SK-N-SH (cell line): ENCODE results near the gene CALCOCO2. TPM values are rescaled to one million over a fixed set of nuclear protein-coding genes. Genes with fewer than 3 reads are reported as not detected.

Experiments
- CTCF ChIA-PET: fragments of 300-600, 350-600 bp; formaldehyde crosslinking; extraction: SDS; loops from one replicate; lab custom pipeline; 2021; lab: Yijun Ruan, JAX
- POLR2A ChIA-PET: fragments of 350-600 bp; sonication (Branson Sonifier 250); formaldehyde crosslinking; extraction: SDS; loops from one replicate; lab custom pipeline; 2020; ENCODE audit warnings: antibody characterized with exemption, inconsistent platforms; lab: Yijun Ruan, JAX
- DNase-seq: peaks from one replicate; pipeline ENCODE4 v3.0.0; 2012
- H2AFZ ChIP-seq: fragments of 200-600 bp; sonication (generic); 2 replicates; pipeline ENCODE4 v1.8.1; 2016; ENCODE audit warnings: antibody characterized with exemption, mild to moderate bottlenecking, low read depth
- H3F3A ChIP-seq: fragments of 200-600 bp; sonication (generic); replicated peaks from 2 replicates; pipeline ENCODE3; 2016; ENCODE audit warnings: antibody characterized with exemption, mild to moderate bottlenecking; ENCODE audit not compliant: insufficient read depth
- H3K27ac ChIP-seq, 2 experiments: fragments of 200-500 bp in 1 of 2; fragments of 200-600 bp in 1 of 2; sonication (Bioruptor generic) in 1 of 2; sonication (generic), shearing (Covaris generic) in 1 of 2; 2 replicates each; pipeline versions ENCODE4 v1.5.1 to v1.6.1; 2014 to 2016; ENCODE audit warnings: low read depth in 2 of 2, inconsistent platforms in 1 of 2, low read length in 1 of 2, mild to moderate bottlenecking in 1 of 2, mixed read lengths in 1 of 2
- H3K27me3 ChIP-seq: fragments of 200-600 bp; sonication (generic), shearing (Covaris generic); 2 replicates; pipeline ENCODE4 v1.6.1; 2016; ENCODE audit warnings: mixed run types; ENCODE audit not compliant: insufficient read depth
- H3K36me3 ChIP-seq, 2 experiments: fragments of 200-500 bp in 1 of 2; fragments of 200-600 bp in 1 of 2; sonication (Bioruptor generic) in 1 of 2; sonication (generic) in 1 of 2; replicated peaks in 1 of 2; 2 replicates each; pipeline versions ENCODE3 to v1.5.1; 2014 to 2016; ENCODE audit warnings: low read length in 1 of 2, mild to moderate bottlenecking in 1 of 2; ENCODE audit not compliant: insufficient read depth in 2 of 2, control insufficient read depth in 1 of 2
- H3K4me1 ChIP-seq, 2 experiments: fragments of 200-500 bp in 1 of 2; fragments of 200-600 bp in 1 of 2; sonication (Bioruptor generic) in 1 of 2; sonication (generic), shearing (Covaris generic) in 1 of 2; 2 replicates each; pipeline versions ENCODE4 v1.5.1 to v1.6.1; 2014 to 2016; ENCODE audit warnings: low read depth in 1 of 2, low read length in 1 of 2, mixed run types in 1 of 2; ENCODE audit not compliant: insufficient read depth in 2 of 2, control insufficient read depth in 1 of 2
- H3K4me2 ChIP-seq: fragments of 200-600 bp; sonication (generic), shearing (Covaris generic); 2 replicates; pipeline ENCODE4 v1.6.1; 2017; ENCODE audit warnings: mixed run types
- H3K4me3 ChIP-seq, 2 experiments: fragments of 200-500 bp in 1 of 2; fragments of 200-600 bp in 1 of 2; sonication (Bioruptor generic) in 1 of 2; sonication (generic), shearing (Covaris generic) in 1 of 2; 2 replicates each; pipeline versions ENCODE4 v1.5.1 to v1.8.1; 2014 to 2016; ENCODE audit warnings: low read depth in 2 of 2, inconsistent platforms in 1 of 2, low read length in 1 of 2, mild to moderate bottlenecking in 1 of 2, mixed read lengths in 1 of 2, moderate library complexity in 1 of 2
- H3K79me2 ChIP-seq: fragments of 200-600 bp; sonication (generic); 2 replicates; pipeline ENCODE4 v1.8.1; 2017; ENCODE audit warnings: mild to moderate bottlenecking; ENCODE audit not compliant: insufficient read depth
- H3K9ac ChIP-seq: fragments of 200-600 bp; sonication (generic); 2 replicates; pipeline ENCODE4 v1.6.1; 2017; ENCODE audit warnings: mixed run types
- H3K9me2 ChIP-seq: fragments of 200-600 bp; sonication (generic); 2 replicates; pipeline ENCODE4 v1.6.1; 2017; ENCODE audit warnings: mixed run types
- H3K9me3 ChIP-seq: fragments of 200-600 bp; sonication (generic); 2 replicates; pipeline ENCODE4 v1.6.1; 2017; ENCODE audit warnings: mixed run types, mild to moderate bottlenecking, moderate library complexity
- H4K20me1 ChIP-seq: fragments of 200-600 bp; sonication (generic); 2 replicates; pipeline ENCODE4 v1.6.1; 2017; ENCODE audit warnings: mild to moderate bottlenecking, mixed run types; ENCODE audit not compliant: insufficient read depth
- CHD2 ChIP-seq: fragments of 150-350 bp; IDR thresholded peaks from 2 replicates; pipeline ENCODE4 v1.6.1; 2018; ENCODE audit warnings: low read length; ENCODE audit not compliant: partially characterized antibody
- CTCF ChIP-seq: fragments of 200-600 bp; sonication (generic); IDR thresholded peaks from 2 replicates; pipeline ENCODE4 v1.6.1; 2017; ENCODE audit warnings: antibody characterized with exemption, mild to moderate bottlenecking, moderate library complexity
- ELF1 ChIP-seq: IDR thresholded peaks from 2 replicates; pipeline ENCODE4 v1.4.0; 2012
- EP300 ChIP-seq, 2 experiments: IDR thresholded peaks; 2 replicates each; pipeline versions ENCODE4 v1.4.0 to v1.6.1; 2012; ENCODE audit warnings: borderline replicate concordance in 1 of 2, low read depth in 1 of 2, low read length in 1 of 2
- FOXJ3 ChIP-seq: sonication (generic); formaldehyde crosslinking; IDR thresholded peaks from 2 replicates; pipeline ENCODE4 v1.5.1; 2020; ENCODE audit warnings: mild to moderate bottlenecking, missing genetic modification reagents
- FOXM1 ChIP-seq: IDR thresholded peaks from 2 replicates; pipeline ENCODE4 v1.4.0; 2012; ENCODE audit warnings: low read depth, mild to moderate bottlenecking
- GATA2 ChIP-seq: sonication (generic); formaldehyde crosslinking; IDR thresholded peaks from 2 replicates; pipeline ENCODE4 v1.5.0; 2020; ENCODE audit warnings: mild to moderate bottlenecking, missing genetic modification reagents
- IRF3 ChIP-seq: fragments of 150-350 bp; IDR thresholded peaks from 2 replicates; pipeline ENCODE4 v1.6.1; 2016; ENCODE audit warnings: mild to moderate bottlenecking, low read depth, low read length
- MAX ChIP-seq: IDR thresholded peaks from 2 replicates; pipeline ENCODE4 v1.4.0; 2012; ENCODE audit warnings: low read depth
- MXI1 ChIP-seq: IDR thresholded peaks from 2 replicates; pipeline ENCODE4 v1.6.1; 2012; ENCODE audit warnings: mild to moderate bottlenecking, low read depth, low read length, improper control_type of control experiment
- NRF1 ChIP-seq: IDR thresholded peaks from 2 replicates; pipeline ENCODE4 v1.6.1; 2012; ENCODE audit warnings: low read depth, mild to moderate bottlenecking, low read length
- SIN3A ChIP-seq: IDR thresholded peaks from 2 replicates; pipeline ENCODE4 v1.6.1; 2012; ENCODE audit warnings: low read depth, mild to moderate bottlenecking, low read length, moderate library complexity, borderline replicate concordance
- TEAD4 ChIP-seq: IDR thresholded peaks from 2 replicates; pipeline ENCODE4 v1.4.0; 2012; ENCODE audit warnings: mild to moderate bottlenecking, borderline replicate concordance; ENCODE audit not compliant: insufficient read depth
- WGBS: methylation state at CpG from one replicate; pipeline ENCODE4 v1.1.6; 2017; ENCODE audit warnings: low lambda C conversion rate; 5-methylcytosine and 5-hydroxymethylcytosine counted together
- polyA plus RNA-seq, 3 experiments: library from polyadenylated mRNA; depleted of rRNA; stranded (reverse); fragments of >200 nt; gene quantifications; 2 replicates each; pipeline ENCODE4 v1.2.3, GENCODE V29; 2012

Gene CALCOCO2
- polyA plus RNA-seq, 1 of the 3 experiments (the other 2 are of a cell fraction): 49.9 TPM

- no peaks in the 10 kb centered on the region for H3K9me3 ChIP-seq
- POLR2A ChIA-PET: no interaction called here
- no peak overlapping the region for H3K4me2 ChIP-seq
- no peak overlapping the region for H3K27ac ChIP-seq
- H3K9ac ChIP-seq: no peak overlapping the region
- no peak for DNase-seq
- H3F3A ChIP-seq: peaks cover 10% of the 10 kb centered on the region
- H4K20me1 ChIP-seq: no peaks in the 10 kb centered on the region
- H3K4me1 ChIP-seq: no peaks in the 10 kb centered on the region
- H3K27me3 ChIP-seq: no peaks in the 10 kb centered on the region
- WGBS: 86% methylated on average over 3 of the region's 3 CpGs
- H3K79me2 ChIP-seq: no peaks in the 10 kb centered on the region
- H2AFZ ChIP-seq: no peak overlapping the region
- CTCF ChIA-PET: interaction anchor here (1.4 to 1.6 kb wide), 2 partner anchors 23 to 41 kb away, joined by 3 to 5 read pairs; no protein-coding TSS in a partner anchor
- no peak for TF ChIP-seq EP300 (IDR thresholded peaks at IDR 0.05; ENCODE audit: borderline replicate concordance in 1 of 2, low read depth in 1 of 2, low read length in 1 of 2)
- no peak for TF ChIP-seq FOXM1
- no peak for TF ChIP-seq IRF3
- TF ChIP-seq MXI1: no peak
- no peak for TF ChIP-seq CHD2
- no peak for TF ChIP-seq GATA2
- TF ChIP-seq SIN3A: no peak
- no peaks in the 10 kb centered on the region for H3K9me2 ChIP-seq
- no peak overlapping the region for H3K4me3 ChIP-seq
- H3K36me3 ChIP-seq: peaks cover 52 to 74% of the 10 kb centered on the region in 2 experiments
Observed at GRCh38 chr17:48856122-48856821, 25.4 kb downstream of the CALCOCO2 start.

GRCh38 chr17:48860034-48860433, 29.2 kb downstream of the CALCOCO2 start:
- DNase-seq: no peak
- no peak for TF ChIP-seq NRF1
- peak; percentile 46 for TF ChIP-seq CTCF
- no peak for TF ChIP-seq TEAD4
- no peak for TF ChIP-seq MAX
- TF ChIP-seq FOXJ3 (CRISPR knock-in tag): no peak
- no peak for TF ChIP-seq ELF1
- WGBS: 97% methylated on average over 3 of the region's 3 CpGs
- no peaks in the 10 kb centered on the region for H3K27me3 ChIP-seq
- H3F3A ChIP-seq: peaks cover 4% of the 10 kb centered on the region
- H3K79me2 ChIP-seq: no peaks in the 10 kb centered on the region
- ChIA-PET POLR2A (no interaction called here), CTCF (interaction anchor here (0.8 to 32.7 kb wide), 9 partner anchors 9 to 136 kb away, joined by 3 to 1196 read pairs (median 4); partner anchors contain the start of gene TTLL6)
- H3K4me3 ChIP-seq: no peak overlapping the region
- H2AFZ ChIP-seq: no peak overlapping the region
- H3K9me2 ChIP-seq: no peaks in the 10 kb centered on the region
- no peak overlapping the region for H3K9ac ChIP-seq
- H3K9me3 ChIP-seq: no peaks in the 10 kb centered on the region
- H3K27ac ChIP-seq: no peak overlapping the region
- no peak overlapping the region for H3K4me2 ChIP-seq
- H4K20me1 ChIP-seq: no peaks in the 10 kb centered on the region
- peaks cover 52 to 54% of the 10 kb centered on the region in 2 experiments for H3K36me3 ChIP-seq
- H3K4me1 ChIP-seq: no peaks in the 10 kb centered on the region
